UCSD-AML1 (cell line): ENCODE measurements around the gene ASTN2.
"Not testable (repeated sequence)": the region's sequence is repeated elsewhere in the genome, so short reads cannot be mapped to it uniquely, and the experiment has no call there.

Source experiments
- DNase-seq: peaks from one replicate; lab custom pipeline; 2025; ENCODE audit not compliant: unreplicated experiment; lab: John Stamatoyannopoulos, UW

ASTN2 gene

DNA sequence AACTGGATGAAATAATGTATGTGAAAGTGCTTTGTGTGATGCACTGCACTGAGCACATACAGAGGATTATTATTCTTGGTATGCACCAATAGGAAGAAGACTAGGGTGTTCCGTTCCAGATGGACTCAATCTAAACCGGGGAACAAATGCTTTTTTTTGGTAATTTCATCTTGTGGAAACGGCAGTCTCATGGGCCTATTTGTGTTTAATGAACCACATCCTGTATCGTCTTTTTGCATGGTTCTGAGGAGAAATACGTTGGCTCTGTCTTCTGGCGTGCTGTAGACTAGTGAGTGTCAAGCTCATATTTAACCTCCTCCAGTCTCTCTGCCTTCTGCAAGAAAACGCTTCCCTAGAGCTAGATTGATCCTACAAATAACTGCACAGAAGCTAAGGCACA lies 697.7 kb downstream of the ASTN2 start:
- DNase-seq, result no peak

DNA sequence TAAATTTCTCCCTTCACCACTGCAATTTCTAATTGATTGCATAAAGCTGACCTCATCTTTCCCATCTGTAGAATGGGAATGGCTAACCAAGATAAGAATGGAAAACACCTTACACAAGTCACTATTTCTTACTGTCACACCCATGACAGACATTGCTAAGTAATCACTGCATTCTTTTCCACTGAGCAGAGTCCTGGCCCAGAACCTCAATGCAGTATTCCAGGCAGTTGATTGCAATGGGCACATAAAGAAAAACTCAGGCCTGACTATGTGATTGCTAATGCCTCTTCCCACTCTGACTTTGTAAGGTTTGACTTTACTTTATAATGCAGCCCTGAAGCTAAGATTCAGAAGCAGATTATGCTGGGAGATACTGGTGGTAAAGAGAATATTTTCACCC lies 698.4 kb downstream of the ASTN2 start:
- DNase-seq, result no peak

- DNase-seq, result no peak
Observed at GRCh38 chr9:116715751-116716150, 699.1 kb downstream of the ASTN2 start.

DNA sequence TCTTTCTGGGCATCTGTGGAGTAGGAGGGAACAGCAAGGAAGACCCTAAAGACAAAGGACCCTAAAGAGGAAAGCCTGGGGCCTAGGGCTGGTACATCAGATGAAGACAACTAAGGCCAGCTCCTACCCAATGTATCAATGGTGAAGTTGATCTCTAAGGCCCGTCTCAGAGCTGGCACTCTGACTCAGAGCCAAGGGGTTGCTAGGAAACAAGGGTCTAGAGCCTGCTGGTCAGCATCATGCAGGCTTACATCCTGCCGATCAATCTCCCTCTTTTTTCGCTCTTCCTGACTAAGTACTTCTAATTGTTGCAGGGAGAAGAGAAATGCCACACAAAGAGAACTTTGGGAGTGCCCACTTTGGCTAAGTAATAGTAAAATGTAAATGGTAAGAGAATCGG lies 701.6 kb downstream of the ASTN2 start:
- DNase-seq, result no peak

GRCh38 chr9:116712781-116713180 lies 702.1 kb downstream of the ASTN2 start:
- DNase-seq, result no peak

GRCh38 chr9:116706310-116707290 lies 708.3 kb downstream of the ASTN2 start:
- DNase-seq, result no peak

DNA sequence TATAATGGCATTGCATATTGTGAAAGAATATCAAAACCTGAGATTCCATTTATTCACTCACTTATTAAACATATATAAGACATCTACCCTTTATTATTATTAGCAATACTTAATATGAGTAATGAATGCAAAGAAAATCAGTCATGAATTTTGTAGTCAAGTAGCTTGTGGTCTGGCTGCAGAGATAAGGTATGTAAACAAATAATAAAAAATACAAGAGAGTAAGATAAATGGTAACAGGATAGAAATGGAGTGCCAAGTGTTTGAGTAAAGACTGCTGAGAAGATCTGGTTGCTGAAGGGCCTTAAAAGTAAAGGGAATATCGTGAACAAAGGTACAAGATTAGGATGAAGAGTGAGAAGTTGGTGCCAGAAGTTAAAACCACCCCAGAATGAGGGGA lies 709.3 kb downstream of the ASTN2 start:
- DNase-seq, result no peak

DNA sequence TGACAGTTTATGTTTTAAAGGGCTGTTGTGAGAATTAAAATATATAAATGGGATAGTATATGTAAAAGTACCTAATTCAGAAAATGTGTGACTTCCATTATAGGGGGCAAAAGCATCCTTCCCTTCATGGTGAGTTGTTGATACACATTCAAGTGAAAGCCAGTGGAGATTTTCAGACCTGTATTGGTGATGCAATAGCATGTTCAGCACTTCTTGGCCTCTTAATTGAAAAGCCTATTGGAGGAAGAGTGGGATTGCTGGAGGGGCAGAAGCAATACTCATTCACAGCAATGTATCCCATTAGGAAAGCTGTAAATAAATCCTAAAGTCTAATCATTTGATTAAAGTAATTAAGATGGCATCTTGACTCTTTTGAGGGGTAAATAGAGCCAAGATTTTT lies 710.4 kb downstream of the ASTN2 start:
- DNase-seq, result no peak

GRCh38 chr9:116703634-116704033 lies 711.2 kb downstream of the ASTN2 start:
- no peak for DNase-seq

DNA sequence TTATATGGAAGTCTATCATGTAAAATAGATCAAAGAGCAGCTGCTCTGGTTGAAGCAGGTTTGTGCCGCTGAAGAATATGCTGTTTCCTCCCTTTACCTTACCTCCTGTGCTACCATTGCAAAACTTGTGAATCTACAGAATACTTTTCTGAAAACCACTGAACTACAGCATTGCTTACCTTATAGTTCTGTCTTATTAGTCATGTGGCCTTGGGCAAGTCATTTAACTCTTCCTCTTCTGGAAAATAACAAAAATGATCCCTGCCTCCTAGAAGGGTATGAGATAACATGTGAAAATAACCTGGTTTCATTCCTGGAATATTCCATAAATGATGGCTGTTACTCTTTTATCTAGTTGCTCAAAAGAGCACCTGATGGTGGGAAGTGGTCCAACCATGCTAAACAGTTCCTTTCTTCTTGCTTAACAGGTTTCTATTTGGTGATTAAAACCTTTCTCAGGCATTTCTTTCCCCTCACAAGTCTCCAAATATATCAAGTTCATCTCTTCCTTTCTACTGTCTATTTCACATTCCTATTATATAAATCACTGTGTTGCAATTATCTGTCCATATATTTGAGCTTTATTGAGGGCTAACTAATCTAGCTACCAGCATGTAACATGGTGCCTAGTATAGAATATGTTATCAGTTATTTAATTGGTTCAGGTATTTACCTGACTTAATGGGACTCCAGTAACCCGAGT lies 712.8 kb downstream of the ASTN2 start:
- DNase-seq, result no peak

DNA sequence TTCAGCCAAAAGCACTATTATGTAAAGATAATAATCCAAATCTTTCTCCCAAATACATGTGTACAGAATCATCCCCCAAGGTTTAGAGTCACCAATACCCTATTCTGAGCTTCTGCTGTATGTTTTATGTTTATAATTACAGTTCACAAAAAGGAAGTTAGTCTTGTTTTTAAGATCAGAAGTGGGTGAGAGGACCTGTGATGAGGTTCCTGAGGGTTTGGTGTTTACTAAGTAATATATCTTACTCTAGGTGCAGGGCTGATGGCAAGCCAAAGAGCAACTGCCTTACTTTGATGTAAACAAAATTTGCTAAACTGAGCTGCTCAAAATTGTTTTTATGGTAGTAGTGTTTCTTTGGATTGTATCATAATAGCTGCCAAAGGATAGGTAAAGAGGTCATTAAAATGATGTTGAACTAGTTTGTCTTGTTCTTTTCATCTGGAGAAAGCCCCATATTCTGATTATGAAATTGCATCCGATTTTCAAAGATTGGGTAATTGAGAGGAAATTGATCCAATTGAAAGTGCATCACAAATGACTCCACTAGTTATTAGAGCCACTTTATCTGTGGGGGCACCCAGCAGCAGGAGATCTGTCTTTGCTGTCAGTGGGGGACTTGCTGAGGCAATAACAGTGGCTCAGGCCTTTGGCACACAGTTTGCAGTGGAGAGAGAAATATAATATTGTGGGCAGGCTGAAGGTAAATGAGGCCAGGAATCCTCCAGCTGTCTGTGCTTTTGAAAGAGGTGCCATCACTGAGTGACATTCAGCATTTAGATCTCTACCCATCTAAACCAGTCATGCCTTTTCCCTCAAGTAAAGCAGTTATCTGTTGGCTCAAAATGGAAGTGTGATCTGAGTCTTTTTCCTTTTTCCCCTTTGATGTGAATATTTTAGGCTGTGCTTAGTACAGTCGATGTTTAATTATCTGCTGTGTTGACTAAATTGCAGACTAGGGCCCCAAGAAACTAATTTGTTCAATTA lies 713.7 kb downstream of the ASTN2 start:
- no peak for DNase-seq

GRCh38 chr9:116700279-116700678 lies 714.6 kb downstream of the ASTN2 start:
- DNase-seq, result no peak

DNA sequence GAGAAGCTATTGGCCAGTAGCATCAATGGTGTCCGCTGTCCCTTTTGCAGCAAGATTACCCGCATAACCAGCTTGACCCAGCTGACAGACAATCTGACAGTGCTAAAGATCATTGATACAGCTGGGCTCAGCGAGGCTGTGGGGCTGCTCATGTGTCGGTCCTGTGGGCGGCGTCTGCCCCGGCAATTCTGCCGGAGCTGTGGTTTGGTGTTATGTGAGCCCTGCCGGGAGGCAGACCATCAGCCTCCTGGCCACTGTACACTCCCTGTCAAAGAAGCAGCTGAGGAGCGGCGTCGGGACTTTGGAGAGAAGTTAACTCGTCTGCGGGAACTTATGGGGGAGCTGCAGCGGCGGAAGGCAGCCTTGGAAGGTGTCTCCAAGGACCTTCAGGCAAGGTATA lies 717.0 kb downstream of the ASTN2 start:
- DNase-seq, result no peak

DNA sequence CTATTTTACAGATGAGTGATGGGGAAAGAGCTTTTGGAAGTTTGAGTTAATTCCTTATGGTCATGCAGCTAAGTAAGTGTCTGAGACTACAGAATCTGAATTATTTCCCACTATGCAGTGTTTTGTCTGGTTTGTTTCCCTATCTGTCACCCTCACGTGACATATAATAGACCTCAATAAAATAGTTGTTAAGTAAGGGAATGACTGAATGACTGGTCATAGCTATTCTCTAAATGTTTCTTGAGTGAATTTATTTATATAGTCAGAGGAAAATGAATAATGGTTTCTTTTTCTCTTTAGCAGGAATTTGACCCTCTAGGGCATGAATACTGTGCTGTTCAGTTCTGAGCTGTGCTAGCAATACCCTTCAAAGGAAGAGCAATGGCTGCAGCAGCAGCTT lies 717.5 kb downstream of the ASTN2 start:
- DNase-seq, result no peak

- no peak for DNase-seq
Observed at GRCh38 chr9:116695438-116695837, 719.4 kb downstream of the ASTN2 start.

GRCh38 chr9:116694785-116695291 lies 720.0 kb downstream of the ASTN2 start:
- no peak for DNase-seq

DNA sequence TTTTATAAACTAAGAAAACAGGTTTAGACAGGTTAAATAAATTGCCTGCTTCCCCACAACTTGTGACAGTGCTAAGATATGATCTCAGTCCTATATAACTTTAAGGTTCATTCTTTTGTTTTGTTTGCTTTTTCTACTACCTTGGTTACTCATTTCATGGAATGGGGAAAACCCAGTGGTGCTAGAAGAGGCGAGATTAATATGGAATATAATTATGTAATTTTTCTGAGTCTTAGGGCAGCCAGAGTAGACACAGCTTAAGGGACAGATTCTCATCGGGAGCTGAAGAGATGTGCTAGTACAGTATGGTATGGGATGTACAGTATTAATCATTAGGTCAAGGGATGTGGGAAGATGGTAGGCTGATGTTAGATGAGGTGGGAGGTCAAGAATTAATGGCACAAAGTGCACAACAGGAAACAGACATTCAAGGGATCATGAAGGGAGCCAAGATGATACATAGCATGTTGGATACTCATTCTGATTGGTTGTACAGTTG lies 721.6 kb downstream of the ASTN2 start:
- no peak for DNase-seq

- DNase-seq, result no peak
Observed at GRCh38 chr9:116692616-116693015, 722.2 kb downstream of the ASTN2 start.

- no peak for DNase-seq
Observed at GRCh38 chr9:116691607-116692006, 723.2 kb downstream of the ASTN2 start.

- not testable (repeated sequence) for DNase-seq
Observed at GRCh38 chr9:116690805-116691204, 724.1 kb downstream of the ASTN2 start.
